Fibroblast of upper back skin (primary cell): Measurements from ENCODE around the gene SERINC4.

Experiments used
- DNase-seq: peaks from one replicate; pipeline ENCODE4 v3.0.0-alpha.2; 2013

The SERINC4 gene

GRCh38 chr15:43795997-43796396, 4.0 kb downstream of the SERINC4 start:
- DNase-seq = no peak

- DNase-seq = no peak
These were observed 4.8 kb downstream of the SERINC4 start for GRCh38 chr15:43795197-43795596.

GRCh38 chr15:43794269-43795037, 5.6 kb downstream of the SERINC4 start:
- peak; percentile 49 for DNase-seq

GRCh38 chr15:43793647-43794046, 6.4 kb downstream of the SERINC4 start:
- DNase-seq = no peak

GRCh38 chr15:43792761-43793476, 7.1 kb downstream of the SERINC4 start:
- peak; percentile 28 for DNase-seq

GRCh38 chr15:43791993-43792760, 7.8 kb downstream of the SERINC4 start, which contains the start of gene SERF2:
Gene SERF2, plus strand, starts transcription at chr15:43792320. Its CDS starts 57 bp downstream, at chr15:43792377.
- DNase-seq = peak; percentile 100

- no peak for DNase-seq
These were observed 10.6 kb downstream of the SERINC4 start for GRCh38 chr15:43789409-43789808.

- DNase-seq = no peak
These were observed 21.0 kb downstream of the SERINC4 start for GRCh38 chr15:43779016-43779415.

- peak; percentile 60 for DNase-seq
These were observed 22.6 kb downstream of the SERINC4 start for GRCh38 chr15:43777267-43777914.

GRCh38 chr15:43776718-43777266, 23.2 kb downstream of the SERINC4 start, which contains the start of gene ELL3:
Gene ELL3, minus strand, starts transcription at chr15:43776966. Its CDS starts 65 bp downstream, at chr15:43776901.
- DNase-seq = peak; percentile 55

GRCh38 chr15:43776101-43776717, 23.8 kb downstream of the SERINC4 start:
- DNase-seq = no peak

- DNase-seq = peak; percentile 50
These were observed 24.5 kb downstream of the SERINC4 start for GRCh38 chr15:43775411-43775965.

- DNase-seq = no peak
These were observed 26.0 kb downstream of the SERINC4 start for GRCh38 chr15:43774062-43774461.

- no peak for DNase-seq
These were observed 27.4 kb downstream of the SERINC4 start for GRCh38 chr15:43772624-43773023.

- no peak for DNase-seq
These were observed 28.2 kb downstream of the SERINC4 start for GRCh38 chr15:43771816-43772215.

- peak; percentile 66 for DNase-seq
These were observed 30.3 kb downstream of the SERINC4 start for GRCh38 chr15:43769584-43770228.

- no peak for DNase-seq
These were observed 36.1 kb downstream of the SERINC4 start for GRCh38 chr15:43763819-43764446.

GRCh38 chr15:43762824-43763223, 37.2 kb downstream of the SERINC4 start:
- DNase-seq = peak; percentile 75

- no peak for DNase-seq
These were observed 48.1 kb downstream of the SERINC4 start for GRCh38 chr15:43751885-43752284.

GRCh38 chr15:43749690-43750345, 50.2 kb downstream of the SERINC4 start:
- DNase-seq = no peak
